Glutamatergic neuron (in vitro differentiated cells): ENCODE measurements around the gene DOC2B. TPM values are rescaled to one million over a fixed set of nuclear protein-coding genes. Genes with fewer than 3 reads are reported as not detected.
"Not testable (repeated sequence)": the region's sequence is repeated elsewhere in the genome, so short reads cannot be mapped to it uniquely, and the experiment has no call there.

Source experiments
- DNase-seq: peaks from one replicate; pipeline ENCODE4 v3.0.0; 2022
- H3K27ac Mint-ChIP-seq: one replicate; pipeline ENCODE4 v1.8.0; 2020; ENCODE audit warnings: mild to moderate bottlenecking, mixed read lengths, inconsistent platforms; ENCODE audit not compliant: unreplicated experiment
- H3K27me3 Mint-ChIP-seq: one replicate; pipeline ENCODE4 v1.8.0; 2020; ENCODE audit warnings: mild to moderate bottlenecking, moderate library complexity, mixed read lengths, inconsistent platforms; ENCODE audit not compliant: unreplicated experiment
- H3K36me3 Mint-ChIP-seq: one replicate; pipeline ENCODE4 v1.8.0; 2020; ENCODE audit warnings: mild to moderate bottlenecking, mixed read lengths, inconsistent platforms; ENCODE audit not compliant: unreplicated experiment
- H3K4me1 Mint-ChIP-seq: one replicate; pipeline ENCODE4 v1.8.0; 2020; ENCODE audit warnings: mild to moderate bottlenecking, low read depth, mixed read lengths, inconsistent platforms; ENCODE audit not compliant: unreplicated experiment
- H3K4me3 Mint-ChIP-seq: one replicate; pipeline ENCODE4 v1.8.0; 2020; ENCODE audit warnings: mild to moderate bottlenecking, mixed read lengths, inconsistent platforms; ENCODE audit not compliant: unreplicated experiment
- H3K9me3 Mint-ChIP-seq: one replicate; pipeline ENCODE4 v1.8.0; 2020; ENCODE audit warnings: mild to moderate bottlenecking, moderate library complexity, mixed read lengths, inconsistent platforms; ENCODE audit not compliant: unreplicated experiment
- CTCF ChIP-seq: fragments of 200-600 bp; sonication (generic); IDR thresholded peaks from one replicate; pipeline ENCODE4 v1.5.0; 2021; ENCODE audit not compliant: partially characterized antibody, unreplicated experiment
- total RNA-seq: library from RNA; stranded (reverse); fragmentation: NEBNext Ultra II Directional; extraction: Animal tissue kit (Norgen Biotek cat#: 25700); gene quantifications from one replicate; pipeline ENCODE4 v1.2.1, GENCODE V29; 2021; ENCODE audit not compliant: unreplicated experiment

DOC2B gene
- total RNA-seq, 1 donor from 2014 or later, result 109 TPM

GRCh38 chr17:202501-202951, 21.1 kb upstream of the DOC2B start:
- TF ChIP-seq CTCF, result no peak
- DNase-seq, result no peak

GRCh38 chr17:201736-202135, 20.3 kb upstream of the DOC2B start:
- H3K36me3 Mint-ChIP-seq, result peaks cover 11% of the 10 kb centered on the region
- H3K9me3 Mint-ChIP-seq, result peaks cover 12% of the 10 kb centered on the region
- not testable (repeated sequence) for H3K4me1 Mint-ChIP-seq, H3K4me3 Mint-ChIP-seq, DNase-seq, H3K27ac Mint-ChIP-seq
- H3K27me3 Mint-ChIP-seq, result peaks cover 11% of the 10 kb centered on the region

More at GRCh38 chr17:202501-202951, 21.1 kb upstream of the DOC2B start:
- Mint-ChIP-seq H3K27me3 (peaks cover 13% of the 10 kb centered on the region), H3K36me3 (peaks cover 13% of the 10 kb centered on the region), H3K9me3 (peaks cover 14% of the 10 kb centered on the region), H3K4me3 (no peak overlapping the region), H3K27ac (no peak overlapping the region), H3K4me1 (peaks cover 8% of the 10 kb centered on the region)

- DNase-seq, H3K4me1 Mint-ChIP-seq, H3K27ac Mint-ChIP-seq, H3K9me3 Mint-ChIP-seq, H3K4me3 Mint-ChIP-seq, H3K36me3 Mint-ChIP-seq: not testable (repeated sequence)
- peaks cover 11% of the 10 kb centered on the region for H3K27me3 Mint-ChIP-seq
Measured at GRCh38 chr17:201257-201656, 19.8 kb upstream of the DOC2B start.

GRCh38 chr17:200586-200985, 19.1 kb upstream of the DOC2B start:
- Mint-ChIP-seq H3K36me3 (peaks cover 4% of the 10 kb centered on the region), H3K27ac (no peak overlapping the region), H3K4me1 (peaks cover 8% of the 10 kb centered on the region), H3K27me3 (peaks cover 11% of the 10 kb centered on the region), H3K4me3 (no peak overlapping the region), H3K9me3 (peaks cover 8% of the 10 kb centered on the region)
- TF ChIP-seq CTCF, result no peak
- DNase-seq, result no peak

GRCh38 chr17:199806-200545, 18.5 kb upstream of the DOC2B start:
- H3K36me3 Mint-ChIP-seq, result peaks cover 4% of the 10 kb centered on the region
- H3K27ac Mint-ChIP-seq, result no peak overlapping the region
- H3K4me3 Mint-ChIP-seq, result no peak overlapping the region
- TF ChIP-seq CTCF, result no peak
- H3K9me3 Mint-ChIP-seq, result peaks cover 8% of the 10 kb centered on the region
- no peak for DNase-seq
- peaks cover 8% of the 10 kb centered on the region for H3K4me1 Mint-ChIP-seq
- H3K27me3 Mint-ChIP-seq, result peaks cover 12% of the 10 kb centered on the region

- H3K4me3 Mint-ChIP-seq, result no peak overlapping the region
- no peak for TF ChIP-seq CTCF
- H3K4me1 Mint-ChIP-seq, result peaks cover 7% of the 10 kb centered on the region
- no peak overlapping the region for H3K27ac Mint-ChIP-seq
- H3K27me3 Mint-ChIP-seq, result peaks cover 9% of the 10 kb centered on the region
- peaks cover 8% of the 10 kb centered on the region for H3K9me3 Mint-ChIP-seq
- H3K36me3 Mint-ChIP-seq, result peaks cover 4% of the 10 kb centered on the region
- no peak for DNase-seq
Measured at GRCh38 chr17:199191-199604, 17.7 kb upstream of the DOC2B start.

GRCh38 chr17:198225-198624, 16.8 kb upstream of the DOC2B start:
- DNase-seq, H3K27ac Mint-ChIP-seq, H3K27me3 Mint-ChIP-seq, H3K9me3 Mint-ChIP-seq, H3K4me1 Mint-ChIP-seq, H3K36me3 Mint-ChIP-seq, H3K4me3 Mint-ChIP-seq: not testable (repeated sequence)
